Activated naive CD4-positive, alpha-beta T cell treated with anti-CD3 and anti-CD28 coated beads, Interleukin-2, amount 10 ng/mL, durations not matched to agents 7 days and 5 days (primary cell): ENCODE data around the gene PTAFR.
"Not testable (repeated sequence)": the region's sequence is repeated elsewhere in the genome, so short reads cannot be mapped to it uniquely, and the experiment has no call there.

ENCODE experiments used
- CTCF ChIA-PET: fragments of 350-600 bp; sonication (Branson Sonifier 250); formaldehyde crosslinking; loops from one replicate; lab custom pipeline; 2021; ENCODE audit warnings: antibody characterized with exemption; lab: Charles Lee
- DNase-seq: peaks from one replicate; pipeline ENCODE4 v3.0.0-alpha.2; 2020
- H3K27ac Mint-ChIP-seq: one replicate; pipeline ENCODE4 v1.8.0; 2021; ENCODE audit warnings: mild to moderate bottlenecking, moderate library complexity, mixed read lengths
- H3K27me3 Mint-ChIP-seq: one replicate; pipeline ENCODE4 v1.8.0; 2021; ENCODE audit warnings: mild to moderate bottlenecking, mixed read lengths
- H3K36me3 Mint-ChIP-seq: one replicate; pipeline ENCODE4 v1.8.0; 2021; ENCODE audit warnings: mixed read lengths
- H3K4me1 Mint-ChIP-seq: one replicate; pipeline ENCODE4 v1.8.0; 2021; ENCODE audit warnings: mixed read lengths
- H3K4me3 Mint-ChIP-seq: one replicate; pipeline ENCODE4 v1.8.0; 2021; ENCODE audit warnings: mild to moderate bottlenecking, moderate library complexity, mixed read lengths
- H3K9me3 Mint-ChIP-seq: one replicate; pipeline ENCODE4 v1.8.0; 2021; ENCODE audit warnings: mixed read lengths

Gene PTAFR

GRCh38 chr1:28144203-28145135, 32.0 kb downstream of the PTAFR start:
- CTCF ChIA-PET = interaction anchor here (0.8 kb wide), 1 partner anchor 101 kb away, joined by 3 read pairs; no protein-coding TSS in a partner anchor
- H3K4me3 Mint-ChIP-seq = no peak overlapping the region
- no peaks in the 10 kb centered on the region for H3K9me3 Mint-ChIP-seq
- H3K4me1 Mint-ChIP-seq = peaks cover 8% of the 10 kb centered on the region
- no peak for DNase-seq
- no peak overlapping the region for H3K27ac Mint-ChIP-seq
- H3K27me3 Mint-ChIP-seq = peaks cover 37% of the 10 kb centered on the region
- no peaks in the 10 kb centered on the region for H3K36me3 Mint-ChIP-seq

GRCh38 chr1:28143496-28144202, 32.8 kb downstream of the PTAFR start:
- Mint-ChIP-seq H3K4me1 (peaks cover 8% of the 10 kb centered on the region), H3K27me3 (peaks cover 41% of the 10 kb centered on the region)
- CTCF ChIA-PET = no interaction called here

GRCh38 chr1:28141685-28142084, 34.8 kb downstream of the PTAFR start:
- DNase-seq = no peak
- H3K36me3 Mint-ChIP-seq = peaks cover 1% of the 10 kb centered on the region
- no peak overlapping the region for H3K4me3 Mint-ChIP-seq
- H3K27me3 Mint-ChIP-seq = peaks cover 46% of the 10 kb centered on the region
- CTCF ChIA-PET = no interaction called here
- H3K27ac Mint-ChIP-seq = no peak overlapping the region
- no peaks in the 10 kb centered on the region for H3K9me3 Mint-ChIP-seq
- peaks cover 8% of the 10 kb centered on the region for H3K4me1 Mint-ChIP-seq

More at GRCh38 chr1:28143496-28144202, 32.8 kb downstream of the PTAFR start:
- no peak overlapping the region for H3K27ac Mint-ChIP-seq
- H3K36me3 Mint-ChIP-seq = peaks cover 1% of the 10 kb centered on the region
- H3K4me3 Mint-ChIP-seq = no peak overlapping the region
- no peaks in the 10 kb centered on the region for H3K9me3 Mint-ChIP-seq
- DNase-seq = no peak

- H3K27me3 Mint-ChIP-seq = peaks cover 63% of the 10 kb centered on the region
- H3K36me3 Mint-ChIP-seq, H3K4me3 Mint-ChIP-seq, H3K27ac Mint-ChIP-seq, DNase-seq, H3K9me3 Mint-ChIP-seq, H3K4me1 Mint-ChIP-seq, CTCF ChIA-PET: not testable (repeated sequence)
These were observed 36.6 kb downstream of the PTAFR start for GRCh38 chr1:28139866-28140265.

- H3K9me3 Mint-ChIP-seq = no peaks in the 10 kb centered on the region
- peaks cover 1% of the 10 kb centered on the region for H3K36me3 Mint-ChIP-seq
- CTCF ChIA-PET = no interaction called here
- H3K4me3 Mint-ChIP-seq = no peak overlapping the region
- H3K27ac Mint-ChIP-seq = no peak overlapping the region
- peaks cover 1% of the 10 kb centered on the region for H3K4me1 Mint-ChIP-seq
- no peak for DNase-seq
- peaks cover 69% of the 10 kb centered on the region for H3K27me3 Mint-ChIP-seq
These were observed 37.3 kb downstream of the PTAFR start for GRCh38 chr1:28139025-28139712.

- Mint-ChIP-seq H3K27ac (no peak overlapping the region), H3K4me3 (no peak overlapping the region), H3K4me1 (no peaks in the 10 kb centered on the region), H3K36me3 (peaks cover 1% of the 10 kb centered on the region), H3K9me3 (peaks cover 4% of the 10 kb centered on the region), H3K27me3 (peaks cover 71% of the 10 kb centered on the region)
- no peak for DNase-seq
- CTCF ChIA-PET = interaction anchor here (0.6 kb wide), 1 partner anchor 27 kb away, joined by 3 read pairs; no protein-coding TSS in a partner anchor
These were observed 39.4 kb downstream of the PTAFR start for GRCh38 chr1:28136922-28137613.

- peaks cover 77% of the 10 kb centered on the region for H3K27me3 Mint-ChIP-seq
- H3K27ac Mint-ChIP-seq = no peak overlapping the region
- DNase-seq = no peak
- H3K4me3 Mint-ChIP-seq = no peak overlapping the region
- CTCF ChIA-PET = interaction anchor here (0.6 kb wide), 1 partner anchor 75 kb away, joined by 3 read pairs; no protein-coding TSS in a partner anchor
- H3K4me1 Mint-ChIP-seq = no peaks in the 10 kb centered on the region
- peaks cover 4% of the 10 kb centered on the region for H3K9me3 Mint-ChIP-seq
- H3K36me3 Mint-ChIP-seq = peaks cover 1% of the 10 kb centered on the region
These were observed 40.1 kb downstream of the PTAFR start for GRCh38 chr1:28136169-28136921.

GRCh38 chr1:28135371-28136168, 40.9 kb downstream of the PTAFR start:
- CTCF ChIA-PET = interaction anchor here (0.6 kb wide), 1 partner anchor 76 kb away, joined by 3 read pairs; no protein-coding TSS in a partner anchor
- peaks cover 4% of the 10 kb centered on the region for H3K9me3 Mint-ChIP-seq
- H3K4me1 Mint-ChIP-seq = no peaks in the 10 kb centered on the region
- peaks cover 1% of the 10 kb centered on the region for H3K36me3 Mint-ChIP-seq
- no peak overlapping the region for H3K27ac Mint-ChIP-seq
- no peak overlapping the region for H3K4me3 Mint-ChIP-seq
- DNase-seq = no peak
- peaks cover 85% of the 10 kb centered on the region for H3K27me3 Mint-ChIP-seq

GRCh38 chr1:28134651-28135207, 41.8 kb downstream of the PTAFR start:
- CTCF ChIA-PET = no interaction called here
- DNase-seq = no peak
- Mint-ChIP-seq H3K4me1 (no peaks in the 10 kb centered on the region), H3K9me3 (peaks cover 4% of the 10 kb centered on the region), H3K36me3 (peaks cover 1% of the 10 kb centered on the region), H3K4me3 (no peak overlapping the region), H3K27ac (no peak overlapping the region), H3K27me3 (peaks cover 89% of the 10 kb centered on the region)

- Mint-ChIP-seq H3K36me3 (no peaks in the 10 kb centered on the region), H3K27me3 (peaks cover 91% of the 10 kb centered on the region), H3K27ac (no peak overlapping the region), H3K4me1 (peaks cover 4% of the 10 kb centered on the region), H3K4me3 (no peak overlapping the region), H3K9me3 (peaks cover 4% of the 10 kb centered on the region)
- no peak for DNase-seq
- CTCF ChIA-PET = no interaction called here
These were observed 44.0 kb downstream of the PTAFR start for GRCh38 chr1:28132171-28133167.

GRCh38 chr1:28130901-28131300, 45.6 kb downstream of the PTAFR start:
- CTCF ChIA-PET = no interaction called here
- Mint-ChIP-seq H3K4me1 (peaks cover 6% of the 10 kb centered on the region), H3K27me3 (peaks cover 90% of the 10 kb centered on the region), H3K36me3 (no peaks in the 10 kb centered on the region), H3K4me3 (no peak overlapping the region), H3K27ac (no peak overlapping the region), H3K9me3 (peaks cover 4% of the 10 kb centered on the region)
- no peak for DNase-seq
